Measurements from ENCODE around the gene CMIP. TPM values are rescaled to one million over a fixed set of nuclear protein-coding genes. Genes with fewer than 3 reads are reported as not detected.

The CMIP gene
- total RNA-seq, 4 donors from 2014 or later: 16.7 to 104 (median 43.6) TPM

- no peak overlapping the region for H3K27ac ChIP-seq
- no peaks in the 10 kb centered on the region for H3K27me3 ChIP-seq
- H3K36me3 ChIP-seq: no peaks in the 10 kb centered on the region
- H3K4me1 ChIP-seq: no peaks in the 10 kb centered on the region
- no peak for TF ChIP-seq POLR2A (IDR thresholded peaks at IDR 0.05)
- H3K9me3 ChIP-seq: no peaks in the 10 kb centered on the region
- DNase-seq: no peak
- H3K4me3 ChIP-seq: no peak overlapping the region
- intact Hi-C loops (cut with DNase I; ENCODE audit: low total_unique reads): no loop called here
Measured at GRCh38 chr16:81645925-81646324, 201.3 kb downstream of the CMIP start.

DNA sequence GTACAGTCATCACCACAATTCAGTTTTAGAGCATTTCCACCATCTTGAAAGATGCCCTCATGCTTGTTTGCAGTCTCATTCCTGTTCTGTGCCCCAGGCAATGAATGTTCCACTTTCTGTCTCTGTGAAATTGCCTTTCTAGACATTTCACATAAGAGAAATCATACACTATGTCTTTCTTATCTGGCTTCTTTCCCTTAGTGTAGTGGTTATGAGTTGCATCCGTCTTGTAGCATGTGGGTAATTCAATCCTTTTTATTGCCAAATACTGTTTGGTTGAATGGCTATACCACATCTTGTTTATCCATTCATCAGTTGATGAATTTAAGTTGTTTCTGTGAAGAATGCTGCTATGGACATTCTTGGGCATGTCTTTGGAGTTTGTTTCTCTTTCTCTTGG is 202.0 kb downstream of the CMIP start:
- TF ChIP-seq, protein P1, sequence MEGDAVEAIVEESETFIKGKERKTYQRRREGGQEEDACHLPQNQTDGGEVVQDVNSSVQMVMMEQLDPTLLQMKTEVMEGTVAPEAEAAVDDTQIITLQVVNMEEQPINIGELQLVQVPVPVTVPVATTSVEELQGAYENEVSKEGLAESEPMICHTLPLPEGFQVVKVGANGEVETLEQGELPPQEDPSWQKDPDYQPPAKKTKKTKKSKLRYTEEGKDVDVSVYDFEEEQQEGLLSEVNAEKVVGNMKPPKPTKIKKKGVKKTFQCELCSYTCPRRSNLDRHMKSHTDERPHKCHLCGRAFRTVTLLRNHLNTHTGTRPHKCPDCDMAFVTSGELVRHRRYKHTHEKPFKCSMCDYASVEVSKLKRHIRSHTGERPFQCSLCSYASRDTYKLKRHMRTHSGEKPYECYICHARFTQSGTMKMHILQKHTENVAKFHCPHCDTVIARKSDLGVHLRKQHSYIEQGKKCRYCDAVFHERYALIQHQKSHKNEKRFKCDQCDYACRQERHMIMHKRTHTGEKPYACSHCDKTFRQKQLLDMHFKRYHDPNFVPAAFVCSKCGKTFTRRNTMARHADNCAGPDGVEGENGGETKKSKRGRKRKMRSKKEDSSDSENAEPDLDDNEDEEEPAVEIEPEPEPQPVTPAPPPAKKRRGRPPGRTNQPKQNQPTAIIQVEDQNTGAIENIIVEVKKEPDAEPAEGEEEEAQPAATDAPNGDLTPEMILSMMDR (IDR thresholded peaks at IDR 0.05): no peak
- TF ChIP-seq POLR2A (IDR thresholded peaks at IDR 0.05): no peak
- DNase-seq: no peak
- Histone ChIP-seq H3K36me3 (no peaks in the 10 kb centered on the region), H3K27ac (no peak overlapping the region), H3K4me1 (no peaks in the 10 kb centered on the region), H3K27me3 (no peaks in the 10 kb centered on the region), H3K4me3 (no peak overlapping the region), H3K9me3 (no peaks in the 10 kb centered on the region)
- intact Hi-C loops (cut with DNase I; ENCODE audit: low total_unique reads): no loop called here

GRCh38 chr16:81647527-81647926 is 202.9 kb downstream of the CMIP start:
- DNase-seq: no peak
- intact Hi-C loops (cut with DNase I; ENCODE audit: low total_unique reads): no loop called here

GRCh38 chr16:81649561-81650184 is 205.1 kb downstream of the CMIP start:
- no peaks in the 10 kb centered on the region for H3K27me3 ChIP-seq
- H3K27ac ChIP-seq: no peak overlapping the region
- DNase-seq: no peak
- intact Hi-C loops (cut with DNase I; ENCODE audit: low total_unique reads): no loop called here
- TF ChIP-seq, protein P1 (IDR thresholded peaks at IDR 0.05): no peak
- TF ChIP-seq POLR2A (IDR thresholded peaks at IDR 0.05): no peak
- no peaks in the 10 kb centered on the region for H3K9me3 ChIP-seq
- H3K4me1 ChIP-seq: peaks cover 0 to 9% of the 10 kb centered on the region in 2 donors
- H3K4me3 ChIP-seq: no peak overlapping the region
- H3K36me3 ChIP-seq: no peaks in the 10 kb centered on the region

More at GRCh38 chr16:81647527-81647926, 202.9 kb downstream of the CMIP start:
- no peak overlapping the region for H3K27ac ChIP-seq
- no peaks in the 10 kb centered on the region for H3K9me3 ChIP-seq
- H3K27me3 ChIP-seq: no peaks in the 10 kb centered on the region
- TF ChIP-seq POLR2A (IDR thresholded peaks at IDR 0.05): no peak
- TF ChIP-seq, protein P1 (IDR thresholded peaks at IDR 0.05): no peak
- no peak overlapping the region for H3K4me3 ChIP-seq
- no peaks in the 10 kb centered on the region for H3K36me3 ChIP-seq
- peaks cover 0 to 4% of the 10 kb centered on the region in 2 donors for H3K4me1 ChIP-seq

GRCh38 chr16:81650281-81650680 is 205.7 kb downstream of the CMIP start:
- H3K27me3 ChIP-seq: no peaks in the 10 kb centered on the region
- DNase-seq: no peak
- no peak for TF ChIP-seq POLR2A (IDR thresholded peaks at IDR 0.05)
- TF ChIP-seq, protein P1 (IDR thresholded peaks at IDR 0.05): no peak
- intact Hi-C loops (cut with DNase I; ENCODE audit: low total_unique reads): no loop called here
- H3K4me3 ChIP-seq: no peak overlapping the region
- no peaks in the 10 kb centered on the region for H3K36me3 ChIP-seq
- H3K9me3 ChIP-seq: no peaks in the 10 kb centered on the region
- H3K27ac ChIP-seq: peak overlapping the region; percentile 64 to 72
- H3K4me1 ChIP-seq: peaks cover 0 to 9% of the 10 kb centered on the region in 2 donors
